HFFc6 (cell line): Measurements from ENCODE around the gene ISL1. TPM values are rescaled to one million over a fixed set of nuclear protein-coding genes. Genes with fewer than 3 reads are reported as not detected.

Experiments
- DNase-seq: peaks from one replicate; pipeline ENCODE4 v3.0.0-alpha.2; 2018
- H3K27ac Mint-ChIP-seq: 2 replicates; pipeline ENCODE4 v1.8.0; 2020; ENCODE audit warnings: mild to moderate bottlenecking, mixed read lengths
- H3K27me3 Mint-ChIP-seq: 2 replicates; pipeline ENCODE4 v1.8.0; 2021; ENCODE audit warnings: mild to moderate bottlenecking, moderate library complexity, mixed read lengths; ENCODE audit not compliant: insufficient read depth
- H3K36me3 Mint-ChIP-seq: 2 replicates; pipeline ENCODE4 v1.8.0; 2021; ENCODE audit warnings: low read depth, mixed read lengths
- H3K4me1 Mint-ChIP-seq: 2 replicates; pipeline ENCODE4 v1.8.0; 2020; ENCODE audit warnings: low read depth, mixed read lengths
- H3K4me3 Mint-ChIP-seq: 2 replicates; pipeline ENCODE4 v1.8.0; 2020; ENCODE audit warnings: mild to moderate bottlenecking, moderate library complexity, mixed read lengths
- H3K9me3 Mint-ChIP-seq: 2 replicates; pipeline ENCODE4 v1.8.0; 2020; ENCODE audit warnings: mild to moderate bottlenecking, mixed read lengths
- total RNA-seq, 6 experiments: library from RNA; stranded (reverse); fragmentation: NEBNext Ultra II Directional; extraction: Animal tissue kit (Norgen Biotek cat#: 25700); gene quantifications; 2 replicates in 1 of 6; 3 replicates in 5 of 6; pipeline ENCODE4 v1.2.3, GENCODE V29; 2021
- TF ChIP-seq, protein P1 (sequence below): fragments of 200-600 bp; sonication (generic); IDR thresholded peaks from 2 replicates; pipeline ENCODE4 v1.5.0; 2021; ENCODE audit warnings: antibody characterized with exemption, mild to moderate bottlenecking

The ISL1 gene
- total RNA-seq, 6 experiments from 2014 or later: 0.48 to 4.1 (median 0.67) TPM

DNA sequence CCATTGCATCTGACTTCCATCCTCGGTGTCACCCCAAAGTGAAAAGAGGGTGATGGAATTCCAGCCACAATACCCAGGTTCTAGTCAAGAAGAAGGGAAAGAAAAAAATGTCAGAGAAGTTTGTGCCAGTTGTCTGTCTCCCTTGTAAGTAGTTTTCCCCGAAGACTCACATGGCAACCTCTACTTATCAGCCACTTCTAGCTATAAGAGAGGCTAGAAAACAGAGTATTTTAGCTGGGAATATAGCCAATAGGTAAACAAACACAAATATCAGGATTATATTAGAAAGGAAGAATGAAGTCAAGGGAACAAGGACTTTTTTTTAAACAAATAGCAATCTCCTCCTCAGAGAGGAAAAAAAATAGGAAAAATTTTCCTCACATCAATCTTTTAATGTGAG, 12.2 kb upstream of the ISL1 start:
- Mint-ChIP-seq H3K4me3 (no peak overlapping the region), H3K4me1 (no peaks in the 10 kb centered on the region; the same call in 1 of the 2 replicates), H3K27me3 (peaks cover 8% of the 10 kb centered on the region; the same call in 1 of the 2 replicates), H3K36me3 (no peaks in the 10 kb centered on the region), H3K9me3 (no peaks in the 10 kb centered on the region), H3K27ac (no peak overlapping the region)
- TF ChIP-seq, protein P1, sequence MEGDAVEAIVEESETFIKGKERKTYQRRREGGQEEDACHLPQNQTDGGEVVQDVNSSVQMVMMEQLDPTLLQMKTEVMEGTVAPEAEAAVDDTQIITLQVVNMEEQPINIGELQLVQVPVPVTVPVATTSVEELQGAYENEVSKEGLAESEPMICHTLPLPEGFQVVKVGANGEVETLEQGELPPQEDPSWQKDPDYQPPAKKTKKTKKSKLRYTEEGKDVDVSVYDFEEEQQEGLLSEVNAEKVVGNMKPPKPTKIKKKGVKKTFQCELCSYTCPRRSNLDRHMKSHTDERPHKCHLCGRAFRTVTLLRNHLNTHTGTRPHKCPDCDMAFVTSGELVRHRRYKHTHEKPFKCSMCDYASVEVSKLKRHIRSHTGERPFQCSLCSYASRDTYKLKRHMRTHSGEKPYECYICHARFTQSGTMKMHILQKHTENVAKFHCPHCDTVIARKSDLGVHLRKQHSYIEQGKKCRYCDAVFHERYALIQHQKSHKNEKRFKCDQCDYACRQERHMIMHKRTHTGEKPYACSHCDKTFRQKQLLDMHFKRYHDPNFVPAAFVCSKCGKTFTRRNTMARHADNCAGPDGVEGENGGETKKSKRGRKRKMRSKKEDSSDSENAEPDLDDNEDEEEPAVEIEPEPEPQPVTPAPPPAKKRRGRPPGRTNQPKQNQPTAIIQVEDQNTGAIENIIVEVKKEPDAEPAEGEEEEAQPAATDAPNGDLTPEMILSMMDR: no peak
- no peak for DNase-seq

DNA sequence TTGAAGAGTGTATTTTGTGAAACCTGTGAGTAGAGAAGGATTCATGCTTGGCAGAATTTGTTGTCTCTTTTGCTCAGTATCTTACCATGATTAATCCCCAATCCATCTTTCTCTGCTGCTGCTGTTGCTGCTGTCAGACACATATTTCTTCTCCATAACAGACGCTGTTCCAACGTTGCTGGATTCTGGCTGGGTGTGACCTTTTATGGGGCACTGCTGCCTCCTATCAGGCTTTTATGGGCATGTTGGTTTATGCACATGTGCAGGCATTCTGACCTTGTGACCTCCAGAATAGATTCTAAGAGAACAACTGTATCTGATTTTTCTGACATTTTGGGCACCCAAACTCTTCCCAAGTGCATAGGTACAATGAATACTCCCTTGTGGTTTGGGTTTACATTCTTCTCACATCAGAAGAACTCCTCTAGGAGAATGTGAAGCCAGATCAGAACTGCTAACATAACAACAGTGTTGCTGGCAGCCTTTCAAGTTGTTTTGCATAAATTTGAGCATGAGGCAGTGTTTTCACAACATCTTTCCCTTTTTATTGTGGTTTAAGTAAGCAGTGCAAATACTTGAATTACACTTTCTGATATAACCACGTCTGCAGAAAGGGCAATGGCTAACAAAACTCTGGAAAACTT, 9.2 kb upstream of the ISL1 start:
- Mint-ChIP-seq H3K27me3 (peaks cover 8% of the 10 kb centered on the region), H3K27ac (no peak overlapping the region), H3K36me3 (no peaks in the 10 kb centered on the region), H3K4me3 (no peak overlapping the region), H3K9me3 (no peaks in the 10 kb centered on the region), H3K4me1 (peaks cover 14% of the 10 kb centered on the region; the same call in 1 of the 2 replicates)
- TF ChIP-seq, protein P1: no peak
- DNase-seq: no peak

DNA sequence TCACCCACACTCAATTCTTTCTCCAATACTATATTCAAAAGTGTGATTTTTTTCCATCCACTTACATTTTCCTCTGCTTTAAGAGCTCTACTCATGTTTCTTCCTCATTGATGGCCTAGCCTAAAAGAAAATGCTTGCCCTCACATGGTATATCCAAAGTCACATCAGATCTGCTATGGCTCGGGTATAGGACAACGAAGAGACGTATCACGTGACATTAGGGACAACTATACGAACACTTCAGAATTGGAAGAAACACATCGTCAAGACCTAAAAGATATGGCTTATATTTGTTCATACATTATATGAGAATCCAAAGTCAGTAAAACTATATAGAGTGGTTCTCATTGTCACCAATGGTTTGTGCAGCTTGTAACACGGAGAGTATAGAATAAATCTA, 8.2 kb upstream of the ISL1 start:
- H3K9me3 Mint-ChIP-seq: no peaks in the 10 kb centered on the region
- peaks cover 25% of the 10 kb centered on the region; the same call in 1 of the 2 replicates for H3K4me1 Mint-ChIP-seq
- no peak overlapping the region for H3K4me3 Mint-ChIP-seq
- no peak for DNase-seq
- TF ChIP-seq, protein P1: no peak
- no peaks in the 10 kb centered on the region for H3K36me3 Mint-ChIP-seq
- no peak overlapping the region for H3K27ac Mint-ChIP-seq
- H3K27me3 Mint-ChIP-seq: peaks cover 8% of the 10 kb centered on the region

DNA sequence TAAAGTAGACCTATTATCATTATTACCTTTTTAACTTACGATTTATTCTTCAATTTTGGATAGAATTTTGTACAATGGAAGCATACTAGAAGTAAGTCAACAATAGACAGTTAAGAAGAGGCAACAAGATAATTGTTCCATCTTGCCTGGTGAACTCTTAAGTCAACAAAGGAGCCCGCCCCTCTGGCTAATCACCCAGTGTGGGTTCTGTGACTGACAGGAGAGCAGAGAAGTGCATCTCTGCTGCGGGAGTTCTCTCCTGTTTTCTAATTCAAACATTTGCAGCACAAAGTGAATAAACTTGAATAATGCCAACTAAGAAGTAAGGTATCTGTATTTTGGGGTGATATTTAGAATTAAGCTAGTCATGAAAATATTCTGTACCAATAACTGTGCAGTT, 6.7 kb upstream of the ISL1 start:
- DNase-seq: no peak
- H3K9me3 Mint-ChIP-seq: no peaks in the 10 kb centered on the region
- peaks cover 39% of the 10 kb centered on the region; the same call in 1 of the 2 replicates for H3K4me1 Mint-ChIP-seq
- H3K27me3 Mint-ChIP-seq: peaks cover 7% of the 10 kb centered on the region
- TF ChIP-seq, protein P1: no peak
- no peak overlapping the region for H3K4me3 Mint-ChIP-seq
- no peak overlapping the region for H3K27ac Mint-ChIP-seq
- H3K36me3 Mint-ChIP-seq: no peaks in the 10 kb centered on the region

DNA sequence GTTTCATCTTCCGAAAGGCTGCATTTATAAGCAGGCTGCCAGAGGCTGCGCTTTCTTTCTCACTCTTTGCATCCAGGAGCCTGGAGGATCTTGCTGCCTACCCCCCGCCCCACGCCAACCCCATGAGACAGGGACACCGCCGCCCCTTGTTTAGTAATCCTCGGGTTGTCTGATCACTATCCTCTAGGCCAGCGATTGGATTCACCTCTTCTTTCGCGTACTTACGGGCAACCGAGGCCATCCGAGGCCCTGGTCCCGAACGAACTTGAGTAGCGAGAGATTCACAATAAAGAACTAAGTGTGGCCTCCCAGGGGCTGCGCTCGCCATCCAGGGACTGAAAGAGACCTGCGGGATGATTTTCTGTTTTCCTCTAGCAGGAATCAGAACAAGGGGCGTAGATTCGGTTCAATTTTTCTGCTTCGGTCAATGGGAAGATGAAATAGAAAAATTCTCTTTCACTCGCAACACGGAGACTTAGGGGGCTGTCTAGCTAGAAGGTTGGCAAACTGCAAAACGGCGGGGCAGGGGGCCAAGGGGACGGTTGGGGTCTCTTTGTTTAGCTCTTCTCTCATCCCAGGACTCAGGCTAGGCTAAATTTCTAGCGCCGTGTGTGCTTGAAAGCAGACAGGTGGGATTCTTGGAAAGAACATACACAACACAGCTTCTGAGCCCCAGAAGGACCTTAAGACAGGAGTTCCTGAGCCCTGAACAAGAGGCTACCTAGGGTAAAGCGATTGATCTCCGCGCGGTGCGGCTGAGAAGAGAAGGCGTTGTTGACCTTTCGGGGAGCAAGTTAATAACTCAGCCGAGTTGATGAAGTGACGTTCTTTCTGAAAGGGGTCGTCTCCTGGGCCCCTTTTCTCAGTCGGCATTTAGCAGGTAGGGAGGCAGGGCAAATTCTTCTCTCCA, 5.8 kb upstream of the ISL1 start:
- Mint-ChIP-seq H3K36me3 (no peaks in the 10 kb centered on the region), H3K27me3 (no peaks in the 10 kb centered on the region; the same call in 1 of the 2 replicates), H3K4me3 (peak overlapping the region; percentile 89; the same call in 1 of the 2 replicates), H3K4me1 (peaks cover 48% of the 10 kb centered on the region; the same call in 1 of the 2 replicates), H3K9me3 (no peaks in the 10 kb centered on the region), H3K27ac (no peak overlapping the region)
- TF ChIP-seq, protein P1: no peak
- no peak for DNase-seq
